HFFc6 (cell line): ENCODE measurements around the gene POC1A. TPM values are rescaled to one million over a fixed set of nuclear protein-coding genes. Genes with fewer than 3 reads are reported as not detected.
A peak's percentile ranks its signal among the peaks of the same experiment; 100 is the strongest.

Source experiments
- DNase-seq: peaks from one replicate; pipeline ENCODE4 v3.0.0-alpha.2; 2018
- H3K27ac Mint-ChIP-seq: 2 replicates; pipeline ENCODE4 v1.8.0; 2020; ENCODE audit warnings: mild to moderate bottlenecking, mixed read lengths
- H3K27me3 Mint-ChIP-seq: 2 replicates; pipeline ENCODE4 v1.8.0; 2021; ENCODE audit warnings: mild to moderate bottlenecking, moderate library complexity, mixed read lengths; ENCODE audit not compliant: insufficient read depth
- H3K36me3 Mint-ChIP-seq: 2 replicates; pipeline ENCODE4 v1.8.0; 2021; ENCODE audit warnings: low read depth, mixed read lengths
- H3K4me1 Mint-ChIP-seq: 2 replicates; pipeline ENCODE4 v1.8.0; 2020; ENCODE audit warnings: low read depth, mixed read lengths
- H3K4me3 Mint-ChIP-seq: 2 replicates; pipeline ENCODE4 v1.8.0; 2020; ENCODE audit warnings: mild to moderate bottlenecking, moderate library complexity, mixed read lengths
- H3K9me3 Mint-ChIP-seq: 2 replicates; pipeline ENCODE4 v1.8.0; 2020; ENCODE audit warnings: mild to moderate bottlenecking, mixed read lengths
- CTCF ChIP-seq: fragments of 200-600 bp; sonication (generic); IDR thresholded peaks from 2 replicates; pipeline ENCODE4 v1.5.0; 2021; ENCODE audit warnings: antibody characterized with exemption, mild to moderate bottlenecking
- total RNA-seq, 6 experiments: library from RNA; stranded (reverse); fragmentation: NEBNext Ultra II Directional; extraction: Animal tissue kit (Norgen Biotek cat#: 25700); gene quantifications; 2 replicates in 1 of 6; 3 replicates in 5 of 6; pipeline ENCODE4 v1.2.3, GENCODE V29; 2021

POC1A gene
- total RNA-seq, 6 experiments from 2014 or later: 11.0 to 21.3 (median 20.5) TPM

DNA sequence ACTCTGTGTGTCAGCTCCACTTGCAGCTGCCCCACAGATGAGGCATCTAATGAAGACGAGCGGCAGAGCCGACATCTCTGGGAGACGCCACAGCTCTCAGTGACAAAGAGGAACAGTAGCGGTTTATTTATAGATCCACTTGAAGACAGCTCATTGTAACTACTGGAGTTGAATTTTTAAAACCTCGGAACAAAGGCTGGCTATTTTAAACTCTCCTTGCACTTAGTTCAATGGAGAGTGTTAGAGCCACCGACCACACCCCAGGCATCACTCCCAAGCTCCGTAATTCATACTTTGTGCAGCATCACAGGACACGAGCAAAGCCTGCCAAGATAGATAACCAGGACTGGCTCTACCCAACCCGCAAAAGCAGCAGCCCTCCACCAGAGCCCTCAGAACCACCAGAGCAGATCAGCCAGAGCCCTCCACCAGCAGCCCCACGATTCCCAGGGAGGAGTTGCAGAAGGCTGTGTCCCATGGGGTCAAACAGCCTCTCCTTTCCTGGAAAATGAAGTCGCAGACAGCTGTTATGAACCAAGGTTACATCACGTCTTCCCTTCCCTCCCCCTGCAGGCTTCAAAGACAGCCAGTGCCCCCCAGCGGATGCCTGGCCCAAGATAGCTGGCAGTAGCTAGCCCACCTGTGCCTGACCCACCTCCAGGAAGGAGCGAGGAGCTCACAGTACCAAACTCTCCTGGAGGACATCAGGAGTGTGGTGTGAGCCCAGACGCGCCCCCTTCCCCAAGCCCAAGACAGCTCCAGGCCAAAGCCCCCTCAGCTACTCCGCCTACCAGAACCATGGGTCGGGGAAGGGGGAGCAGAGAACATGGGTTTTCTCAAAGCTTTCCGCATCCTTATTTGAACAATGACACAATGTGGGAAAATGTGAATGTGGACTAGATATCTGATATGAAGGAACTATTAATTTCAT, 45.7 kb downstream of the POC1A start:
- TF ChIP-seq CTCF: peak; percentile 41; the same call in 1 of the 2 replicates
- no peak for DNase-seq
- Mint-ChIP-seq H3K4me1 (peaks cover 5% of the 10 kb centered on the region; the same call in 1 of the 2 replicates), H3K4me3 (no peak overlapping the region), H3K9me3 (no peaks in the 10 kb centered on the region), H3K36me3 (peaks cover 12% of the 10 kb centered on the region; the same call in 1 of the 2 replicates), H3K27me3 (no peaks in the 10 kb centered on the region), H3K27ac (no peak overlapping the region)

- H3K27ac Mint-ChIP-seq: no peak overlapping the region
- H3K4me3 Mint-ChIP-seq: no peak overlapping the region
- H3K9me3 Mint-ChIP-seq: no peaks in the 10 kb centered on the region
- H3K4me1 Mint-ChIP-seq: peaks cover 5% of the 10 kb centered on the region; the same call in 1 of the 2 replicates
- H3K36me3 Mint-ChIP-seq: peaks cover 18% of the 10 kb centered on the region
- no peak for TF ChIP-seq CTCF
- H3K27me3 Mint-ChIP-seq: no peaks in the 10 kb centered on the region
- DNase-seq: no peak
These were observed 47.1 kb downstream of the POC1A start for GRCh38 chr3:52106951-52107611.

- no peak for DNase-seq
- Mint-ChIP-seq H3K36me3 (peaks cover 39% of the 10 kb centered on the region), H3K4me3 (no peak overlapping the region), H3K27ac (no peak overlapping the region), H3K27me3 (no peaks in the 10 kb centered on the region), H3K4me1 (peaks cover 5% of the 10 kb centered on the region; the same call in 1 of the 2 replicates), H3K9me3 (peaks cover 6% of the 10 kb centered on the region)
- TF ChIP-seq CTCF: no peak
These were observed 49.3 kb downstream of the POC1A start for GRCh38 chr3:52104684-52105640.

GRCh38 chr3:52102934-52103333, 51.3 kb downstream of the POC1A start:
- H3K27ac Mint-ChIP-seq: no peak overlapping the region
- no peak for TF ChIP-seq CTCF
- H3K9me3 Mint-ChIP-seq: peaks cover 6% of the 10 kb centered on the region
- DNase-seq: no peak
- H3K4me3 Mint-ChIP-seq: no peak overlapping the region
- H3K36me3 Mint-ChIP-seq: peaks cover 40% of the 10 kb centered on the region
- no peaks in the 10 kb centered on the region for H3K27me3 Mint-ChIP-seq
- peaks cover 15% of the 10 kb centered on the region for H3K4me1 Mint-ChIP-seq

GRCh38 chr3:52099001-52099401, 55.2 kb downstream of the POC1A start:
- no peak for DNase-seq
- Mint-ChIP-seq H3K9me3 (peaks cover 6% of the 10 kb centered on the region), H3K27ac (0 out of 2 replicates have a peak overlapping the region, but pooled peaks have one; percentile 10), H3K4me3 (no peak overlapping the region), H3K27me3 (no peaks in the 10 kb centered on the region), H3K36me3 (peaks cover 31% of the 10 kb centered on the region), H3K4me1 (peaks cover 28% of the 10 kb centered on the region)
- no peak for TF ChIP-seq CTCF
